ENCODE data around the gene XRCC5.

Gene XRCC5

GRCh38 chr2:216183462-216183861 is 74.3 kb downstream of the XRCC5 start:
- no peak overlapping the region for H3K27ac ChIP-seq (ENCODE audit: low read length)
- H3K4me1 ChIP-seq (ENCODE audit: control insufficient read depth in 1 of 2, insufficient read depth in 2 of 2, low read length in 2 of 2), result peaks cover 0 to 13% of the 10 kb centered on the region in 2 donors
- no peak overlapping the region for H3K4me3 ChIP-seq (ENCODE audit: low read depth in 1 of 2, low read length in 2 of 2)
- no peaks in the 10 kb centered on the region for H3K9me3 ChIP-seq (ENCODE audit: control insufficient read depth in 1 of 2, low read length in 2 of 2)
- H3K27me3 ChIP-seq (ENCODE audit: low read depth, low read length), result no peaks in the 10 kb centered on the region
- peaks cover 15 to 28% of the 10 kb centered on the region in 2 donors for H3K36me3 ChIP-seq (ENCODE audit: control insufficient read depth in 1 of 2, insufficient read depth in 2 of 2, low read length in 2 of 2)

GRCh38 chr2:216188559-216188850 is 79.4 kb downstream of the XRCC5 start:
- peaks cover 7 to 20% of the 10 kb centered on the region in 2 donors for H3K36me3 ChIP-seq (ENCODE audit: control insufficient read depth in 1 of 2, insufficient read depth in 2 of 2, low read length in 2 of 2)
- no peak overlapping the region for H3K4me3 ChIP-seq (ENCODE audit: low read depth in 1 of 2, low read length in 2 of 2)
- H3K27me3 ChIP-seq (ENCODE audit: low read depth, low read length), result no peaks in the 10 kb centered on the region
- H3K9me3 ChIP-seq (ENCODE audit: control insufficient read depth in 1 of 2, low read length in 2 of 2), result no peaks in the 10 kb centered on the region
- H3K4me1 ChIP-seq (ENCODE audit: control insufficient read depth in 1 of 2, insufficient read depth in 2 of 2, low read length in 2 of 2), result peaks cover 0 to 17% of the 10 kb centered on the region in 2 donors
- H3K27ac ChIP-seq (ENCODE audit: low read length), result no peak overlapping the region

GRCh38 chr2:216188956-216189355 is 79.8 kb downstream of the XRCC5 start:
- Histone ChIP-seq H3K27ac (ENCODE audit: low read length) (no peak overlapping the region), H3K4me3 (ENCODE audit: low read depth in 1 of 2, low read length in 2 of 2) (no peak overlapping the region), H3K9me3 (ENCODE audit: control insufficient read depth in 1 of 2, low read length in 2 of 2) (no peaks in the 10 kb centered on the region), H3K27me3 (ENCODE audit: low read depth, low read length) (no peaks in the 10 kb centered on the region), H3K36me3 (ENCODE audit: control insufficient read depth in 1 of 2, insufficient read depth in 2 of 2, low read length in 2 of 2) (peaks cover 12 to 24% of the 10 kb centered on the region in 2 donors), H3K4me1 (ENCODE audit: control insufficient read depth in 1 of 2, insufficient read depth in 2 of 2, low read length in 2 of 2) (peaks cover 0 to 17% of the 10 kb centered on the region in 2 donors)

GRCh38 chr2:216189410-216189809 is 80.3 kb downstream of the XRCC5 start:
- Histone ChIP-seq H3K4me3 (ENCODE audit: low read depth in 1 of 2, low read length in 2 of 2) (no peak overlapping the region), H3K9me3 (ENCODE audit: control insufficient read depth in 1 of 2, low read length in 2 of 2) (no peaks in the 10 kb centered on the region), H3K27ac (ENCODE audit: low read length) (no peak overlapping the region), H3K36me3 (ENCODE audit: control insufficient read depth in 1 of 2, insufficient read depth in 2 of 2, low read length in 2 of 2) (peaks cover 16 to 25% of the 10 kb centered on the region in 2 donors), H3K27me3 (ENCODE audit: low read depth, low read length) (no peaks in the 10 kb centered on the region), H3K4me1 (ENCODE audit: control insufficient read depth in 1 of 2, insufficient read depth in 2 of 2, low read length in 2 of 2) (peaks cover 0 to 17% of the 10 kb centered on the region in 2 donors)

- Histone ChIP-seq H3K4me1 (ENCODE audit: control insufficient read depth in 1 of 2, insufficient read depth in 2 of 2, low read length in 2 of 2) (peaks cover 0 to 12% of the 10 kb centered on the region in 2 donors), H3K36me3 (ENCODE audit: control insufficient read depth in 1 of 2, insufficient read depth in 2 of 2, low read length in 2 of 2) (peaks cover 32 to 41% of the 10 kb centered on the region in 2 donors), H3K9me3 (ENCODE audit: control insufficient read depth in 1 of 2, low read length in 2 of 2) (no peaks in the 10 kb centered on the region), H3K4me3 (ENCODE audit: low read depth in 1 of 2, low read length in 2 of 2) (no peak overlapping the region), H3K27ac (ENCODE audit: low read length) (no peak overlapping the region), H3K27me3 (ENCODE audit: low read depth, low read length) (no peaks in the 10 kb centered on the region)
Measured at GRCh38 chr2:216192181-216192580, 83.0 kb downstream of the XRCC5 start.

GRCh38 chr2:216192931-216193330 is 83.8 kb downstream of the XRCC5 start:
- Histone ChIP-seq H3K4me3 (ENCODE audit: low read depth in 1 of 2, low read length in 2 of 2) (no peak overlapping the region), H3K4me1 (ENCODE audit: control insufficient read depth in 1 of 2, insufficient read depth in 2 of 2, low read length in 2 of 2) (peaks cover 0 to 9% of the 10 kb centered on the region in 2 donors), H3K9me3 (ENCODE audit: control insufficient read depth in 1 of 2, low read length in 2 of 2) (no peaks in the 10 kb centered on the region), H3K36me3 (ENCODE audit: control insufficient read depth in 1 of 2, insufficient read depth in 2 of 2, low read length in 2 of 2) (peaks cover 39 to 46% of the 10 kb centered on the region in 2 donors), H3K27me3 (ENCODE audit: low read depth, low read length) (no peaks in the 10 kb centered on the region), H3K27ac (ENCODE audit: low read length) (no peak overlapping the region)

GRCh38 chr2:216194013-216194412 is 84.9 kb downstream of the XRCC5 start:
- no peak overlapping the region for H3K27ac ChIP-seq (ENCODE audit: low read length)
- H3K4me3 ChIP-seq (ENCODE audit: low read depth in 1 of 2, low read length in 2 of 2), result no peak overlapping the region
- no peaks in the 10 kb centered on the region for H3K27me3 ChIP-seq (ENCODE audit: low read depth, low read length)
- no peaks in the 10 kb centered on the region for H3K9me3 ChIP-seq (ENCODE audit: control insufficient read depth in 1 of 2, low read length in 2 of 2)
- H3K36me3 ChIP-seq (ENCODE audit: control insufficient read depth in 1 of 2, insufficient read depth in 2 of 2, low read length in 2 of 2), result peaks cover 46 to 49% of the 10 kb centered on the region in 2 donors
- peaks cover 0 to 3% of the 10 kb centered on the region in 2 donors for H3K4me1 ChIP-seq (ENCODE audit: control insufficient read depth in 1 of 2, insufficient read depth in 2 of 2, low read length in 2 of 2)

- no peaks in the 10 kb centered on the region for H3K27me3 ChIP-seq (ENCODE audit: low read depth, low read length)
- peaks cover 46 to 49% of the 10 kb centered on the region in 2 donors for H3K36me3 ChIP-seq (ENCODE audit: control insufficient read depth in 1 of 2, insufficient read depth in 2 of 2, low read length in 2 of 2)
Measured at GRCh38 chr2:216194561-216194960, 85.4 kb downstream of the XRCC5 start.

GRCh38 chr2:216195565-216196029 is 86.4 kb downstream of the XRCC5 start:
- H3K4me3 ChIP-seq (ENCODE audit: low read depth in 1 of 2, low read length in 2 of 2), result no peak overlapping the region
- H3K27ac ChIP-seq (ENCODE audit: low read length), result no peak overlapping the region
- H3K36me3 ChIP-seq (ENCODE audit: control insufficient read depth in 1 of 2, insufficient read depth in 2 of 2, low read length in 2 of 2), result peaks cover 47 to 54% of the 10 kb centered on the region in 2 donors
- no peaks in the 10 kb centered on the region for H3K4me1 ChIP-seq (ENCODE audit: control insufficient read depth in 1 of 2, insufficient read depth in 2 of 2, low read length in 2 of 2)
- H3K27me3 ChIP-seq (ENCODE audit: low read depth, low read length), result no peaks in the 10 kb centered on the region
- no peaks in the 10 kb centered on the region for H3K9me3 ChIP-seq (ENCODE audit: control insufficient read depth in 1 of 2, low read length in 2 of 2)

More at GRCh38 chr2:216194561-216194960, 85.4 kb downstream of the XRCC5 start:
- Histone ChIP-seq H3K4me3 (ENCODE audit: low read depth in 1 of 2, low read length in 2 of 2) (no peak overlapping the region), H3K27ac (ENCODE audit: low read length) (no peak overlapping the region), H3K4me1 (ENCODE audit: control insufficient read depth in 1 of 2, insufficient read depth in 2 of 2, low read length in 2 of 2) (peaks cover 0 to 2% of the 10 kb centered on the region in 2 donors), H3K9me3 (ENCODE audit: control insufficient read depth in 1 of 2, low read length in 2 of 2) (no peaks in the 10 kb centered on the region)

- Histone ChIP-seq H3K4me1 (ENCODE audit: control insufficient read depth in 1 of 2, insufficient read depth in 2 of 2, low read length in 2 of 2) (no peaks in the 10 kb centered on the region), H3K4me3 (ENCODE audit: low read depth in 1 of 2, low read length in 2 of 2) (no peak overlapping the region), H3K27ac (ENCODE audit: low read length) (no peak overlapping the region), H3K9me3 (ENCODE audit: control insufficient read depth in 1 of 2, low read length in 2 of 2) (no peaks in the 10 kb centered on the region), H3K36me3 (ENCODE audit: control insufficient read depth in 1 of 2, insufficient read depth in 2 of 2, low read length in 2 of 2) (peaks cover 69 to 81% of the 10 kb centered on the region in 2 donors), H3K27me3 (ENCODE audit: low read depth, low read length) (no peaks in the 10 kb centered on the region)
Measured at GRCh38 chr2:216201692-216202306, 92.7 kb downstream of the XRCC5 start.

- H3K9me3 ChIP-seq (ENCODE audit: control insufficient read depth in 1 of 2, low read length in 2 of 2), result no peaks in the 10 kb centered on the region
- H3K27ac ChIP-seq (ENCODE audit: low read length), result no peak overlapping the region
- no peaks in the 10 kb centered on the region for H3K4me1 ChIP-seq (ENCODE audit: control insufficient read depth in 1 of 2, insufficient read depth in 2 of 2, low read length in 2 of 2)
- H3K36me3 ChIP-seq (ENCODE audit: control insufficient read depth in 1 of 2, insufficient read depth in 2 of 2, low read length in 2 of 2), result peaks cover 72 to 86% of the 10 kb centered on the region in 2 donors
- H3K4me3 ChIP-seq (ENCODE audit: low read depth in 1 of 2, low read length in 2 of 2), result no peak overlapping the region
- H3K27me3 ChIP-seq (ENCODE audit: low read depth, low read length), result no peaks in the 10 kb centered on the region
Measured at GRCh38 chr2:216202626-216203250, 93.6 kb downstream of the XRCC5 start.

Data from muscle layer of duodenum (tissue), 2 donors.